IPS-15b (cell line): ENCODE measurements around the gene UGT2B11.
"Not testable (repeated sequence)": the region's sequence is repeated elsewhere in the genome, so short reads cannot be mapped to it uniquely, and the experiment has no call there.

Experiments used
- H3K27me3 ChIP-seq: one replicate; pipeline ENCODE4 v1.6.1; 2013; ENCODE audit warnings: low read length; ENCODE audit not compliant: control insufficient read depth, insufficient read depth
- H3K36me3 ChIP-seq: one replicate; pipeline ENCODE4 v1.6.1; 2013; ENCODE audit warnings: low read length; ENCODE audit not compliant: control insufficient read depth, insufficient read depth
- H3K4me1 ChIP-seq: one replicate; pipeline ENCODE4 v1.6.1; 2013; ENCODE audit warnings: mild to moderate bottlenecking, low read length; ENCODE audit not compliant: control insufficient read depth, insufficient read depth
- H3K4me3 ChIP-seq: one replicate; pipeline ENCODE4 v1.5.1; 2013; ENCODE audit warnings: low read depth, low read length
- H3K9ac ChIP-seq: one replicate; pipeline ENCODE4 v1.6.1; 2013; ENCODE audit warnings: low read depth, mild to moderate bottlenecking, low read length
- H3K9me3 ChIP-seq: one replicate; pipeline ENCODE4 v1.6.1; 2013; ENCODE audit warnings: mild to moderate bottlenecking, low read length; ENCODE audit not compliant: control insufficient read depth, insufficient read depth

Gene UGT2B11

DNA sequence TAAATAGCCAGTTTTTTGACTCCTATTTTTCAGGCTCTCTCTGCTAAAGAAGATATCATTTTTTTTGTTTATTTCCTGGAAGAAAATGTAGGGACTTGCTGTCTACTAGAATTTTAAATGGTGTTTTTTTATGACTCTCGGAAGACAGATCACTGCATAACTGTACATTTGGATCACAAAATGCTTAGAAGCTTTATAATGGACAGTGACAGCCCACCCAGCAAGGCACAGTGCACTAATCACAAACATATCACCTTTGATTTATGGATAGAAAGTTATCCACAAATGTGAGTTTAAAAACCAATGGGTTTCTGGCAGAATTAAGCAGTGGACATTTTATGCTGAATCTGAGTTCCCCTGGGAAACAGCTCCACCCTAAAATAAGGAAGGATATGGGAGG, 48.8 kb downstream of the UGT2B11 start:
- H3K9ac ChIP-seq, H3K27me3 ChIP-seq, H3K9me3 ChIP-seq, H3K36me3 ChIP-seq, H3K4me3 ChIP-seq, H3K4me1 ChIP-seq: not testable (repeated sequence)

GRCh38 chr4:69156913-69157312, 57.6 kb downstream of the UGT2B11 start:
- no peaks in the 10 kb centered on the region for H3K36me3 ChIP-seq
- H3K9ac ChIP-seq, result no peak overlapping the region
- H3K27me3 ChIP-seq, result no peaks in the 10 kb centered on the region
- no peaks in the 10 kb centered on the region for H3K9me3 ChIP-seq
- no peaks in the 10 kb centered on the region for H3K4me1 ChIP-seq
- H3K4me3 ChIP-seq, result no peak overlapping the region

DNA sequence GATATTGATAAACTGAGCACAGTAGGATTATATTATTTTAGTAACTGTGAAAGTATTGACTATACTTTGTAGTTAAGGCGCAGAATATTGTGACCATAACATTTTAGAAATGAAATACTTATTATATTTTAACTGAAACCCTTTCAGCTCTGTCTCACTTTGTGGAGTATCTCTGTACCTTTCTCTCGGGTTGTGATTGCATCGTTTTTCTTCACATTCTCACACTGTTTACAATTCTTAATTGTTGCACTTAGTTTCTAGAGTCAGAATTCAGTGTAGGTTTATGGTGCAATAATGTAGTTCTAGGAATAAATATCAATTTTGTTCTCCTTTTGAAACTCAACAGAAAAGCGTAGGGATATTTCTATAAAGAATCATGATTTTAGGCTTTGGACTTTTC, 60.5 kb downstream of the UGT2B11 start:
- Histone ChIP-seq H3K27me3 (no peaks in the 10 kb centered on the region), H3K4me1 (no peaks in the 10 kb centered on the region), H3K4me3 (no peak overlapping the region), H3K9me3 (no peaks in the 10 kb centered on the region), H3K9ac (no peak overlapping the region), H3K36me3 (no peaks in the 10 kb centered on the region)
